ENCODE measurements around the gene MARCHF9.
A peak's percentile ranks its signal among the peaks of the same experiment; 100 is the strongest.

DNA sequence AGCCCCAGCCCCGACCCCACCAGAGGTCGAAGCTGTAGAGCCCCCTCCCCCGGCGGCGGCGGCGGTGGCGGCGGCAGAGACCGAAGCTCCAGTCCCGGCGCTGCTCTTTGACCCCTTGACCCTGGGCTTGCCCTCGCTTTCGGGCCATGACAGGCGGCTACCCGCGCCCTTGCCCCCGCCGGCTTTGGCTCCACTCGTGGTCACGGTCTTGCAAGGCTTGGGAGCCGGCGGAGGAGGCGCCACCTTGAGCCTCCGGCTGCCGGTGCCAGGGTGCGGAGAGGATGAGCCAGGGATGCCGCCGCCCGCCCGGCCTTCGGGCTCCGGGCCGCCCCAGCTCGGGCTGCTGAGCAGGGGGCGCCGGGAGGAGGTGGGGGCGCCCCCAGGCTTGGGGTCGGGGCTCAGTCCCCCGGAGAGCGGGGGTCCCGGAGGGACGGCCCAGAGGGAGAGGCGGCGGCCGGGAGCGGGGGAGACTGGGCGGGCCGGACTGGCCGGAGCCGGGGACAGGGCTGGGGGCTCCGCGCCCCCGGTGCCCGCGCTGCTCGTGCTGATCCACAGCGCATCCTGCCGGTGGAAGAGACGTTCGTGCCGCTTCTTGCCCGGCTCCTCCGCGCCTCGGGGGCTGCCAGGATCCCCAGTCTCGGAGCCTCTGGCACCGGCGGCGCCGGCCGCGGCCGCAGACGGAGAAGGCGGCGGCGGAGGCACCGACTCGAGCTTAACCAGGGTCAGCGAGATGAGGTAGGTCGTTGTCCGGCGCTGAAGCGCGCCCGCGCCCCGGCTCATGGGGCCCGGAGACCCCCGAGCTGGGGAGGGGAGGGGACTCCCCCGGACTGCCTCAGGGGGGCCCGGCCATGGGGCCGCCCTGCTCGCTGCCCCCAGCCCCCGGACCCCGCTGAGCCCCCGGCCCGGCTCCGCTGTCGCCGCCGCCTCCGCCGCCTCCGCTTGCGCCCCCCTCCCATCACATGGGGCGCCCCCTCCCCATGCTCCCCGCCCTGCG, 17.1 kb upstream of the MARCHF9 start:
- TF ChIP-seq, protein P1, sequence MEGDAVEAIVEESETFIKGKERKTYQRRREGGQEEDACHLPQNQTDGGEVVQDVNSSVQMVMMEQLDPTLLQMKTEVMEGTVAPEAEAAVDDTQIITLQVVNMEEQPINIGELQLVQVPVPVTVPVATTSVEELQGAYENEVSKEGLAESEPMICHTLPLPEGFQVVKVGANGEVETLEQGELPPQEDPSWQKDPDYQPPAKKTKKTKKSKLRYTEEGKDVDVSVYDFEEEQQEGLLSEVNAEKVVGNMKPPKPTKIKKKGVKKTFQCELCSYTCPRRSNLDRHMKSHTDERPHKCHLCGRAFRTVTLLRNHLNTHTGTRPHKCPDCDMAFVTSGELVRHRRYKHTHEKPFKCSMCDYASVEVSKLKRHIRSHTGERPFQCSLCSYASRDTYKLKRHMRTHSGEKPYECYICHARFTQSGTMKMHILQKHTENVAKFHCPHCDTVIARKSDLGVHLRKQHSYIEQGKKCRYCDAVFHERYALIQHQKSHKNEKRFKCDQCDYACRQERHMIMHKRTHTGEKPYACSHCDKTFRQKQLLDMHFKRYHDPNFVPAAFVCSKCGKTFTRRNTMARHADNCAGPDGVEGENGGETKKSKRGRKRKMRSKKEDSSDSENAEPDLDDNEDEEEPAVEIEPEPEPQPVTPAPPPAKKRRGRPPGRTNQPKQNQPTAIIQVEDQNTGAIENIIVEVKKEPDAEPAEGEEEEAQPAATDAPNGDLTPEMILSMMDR (IDR thresholded peaks at IDR 0.05) = peak; percentile 75
- no peak for TF ChIP-seq ZFX (IDR thresholded peaks at IDR 0.05; ENCODE audit: borderline replicate concordance)
